Muscle of leg (tissue), 11 donors: ENCODE results near the gene SHB. TPM values are rescaled to one million over a fixed set of nuclear protein-coding genes. Genes with fewer than 3 reads are reported as not detected.

Experiments used
- DNase-seq: peaks from one replicate; pipeline ENCODE4 v3.0.0; 2013
- H3K27ac ChIP-seq: one replicate; pipeline ENCODE4 v1.5.1; 2013; ENCODE audit warnings: mild to moderate bottlenecking, low read length, control low read depth
- H3K27me3 ChIP-seq: one replicate; pipeline ENCODE4 v1.6.1; 2013; ENCODE audit warnings: low read length; ENCODE audit not compliant: control insufficient read depth, insufficient read depth
- H3K36me3 ChIP-seq: one replicate; pipeline ENCODE4 v1.6.1; 2013; ENCODE audit warnings: low read length; ENCODE audit not compliant: control insufficient read depth, insufficient read depth
- H3K4me1 ChIP-seq: one replicate; pipeline ENCODE4 v1.6.1; 2013; ENCODE audit warnings: low read length; ENCODE audit not compliant: control insufficient read depth, insufficient read depth
- H3K4me3 ChIP-seq: one replicate; pipeline ENCODE4 v1.5.1; 2013; ENCODE audit warnings: low read length, control low read depth
- H3K9me3 ChIP-seq: replicated peaks from 2 replicates; pipeline ENCODE4 v1.6.1; 2013; ENCODE audit warnings: low read depth, low read length; ENCODE audit not compliant: control insufficient read depth
- WGBS: methylation state at CpG from one replicate; pipeline ENCODE4 v1.1.5; 2013; ENCODE audit warnings: missing lambda C conversion rate; ENCODE audit not compliant: insufficient coverage; 5-methylcytosine and 5-hydroxymethylcytosine counted together
- polyA plus RNA-seq, 8 donors: library from polyadenylated mRNA; unstranded; fragments of 120-200 nt; gene quantifications; one replicate each; pipeline versions ENCODE4 v1.2.1 to v1.2.3, GENCODE V29; 2013; ENCODE audit warnings: inconsistent platforms in 1 of 8, low replicate concordance in 1 of 8; ENCODE audit not compliant: insufficient read length in 8 of 8, insufficient read depth in 1 of 8
- total RNA-seq: library from RNA; stranded (reverse); fragments of 120-200 nt; gene quantifications from one replicate; pipeline ENCODE4 v1.2.4, GENCODE V29; 2013

SHB gene
- total and polyA plus RNA-seq, 9 donors: 5.0 to 9.1 (median 6.2) TPM

DNA sequence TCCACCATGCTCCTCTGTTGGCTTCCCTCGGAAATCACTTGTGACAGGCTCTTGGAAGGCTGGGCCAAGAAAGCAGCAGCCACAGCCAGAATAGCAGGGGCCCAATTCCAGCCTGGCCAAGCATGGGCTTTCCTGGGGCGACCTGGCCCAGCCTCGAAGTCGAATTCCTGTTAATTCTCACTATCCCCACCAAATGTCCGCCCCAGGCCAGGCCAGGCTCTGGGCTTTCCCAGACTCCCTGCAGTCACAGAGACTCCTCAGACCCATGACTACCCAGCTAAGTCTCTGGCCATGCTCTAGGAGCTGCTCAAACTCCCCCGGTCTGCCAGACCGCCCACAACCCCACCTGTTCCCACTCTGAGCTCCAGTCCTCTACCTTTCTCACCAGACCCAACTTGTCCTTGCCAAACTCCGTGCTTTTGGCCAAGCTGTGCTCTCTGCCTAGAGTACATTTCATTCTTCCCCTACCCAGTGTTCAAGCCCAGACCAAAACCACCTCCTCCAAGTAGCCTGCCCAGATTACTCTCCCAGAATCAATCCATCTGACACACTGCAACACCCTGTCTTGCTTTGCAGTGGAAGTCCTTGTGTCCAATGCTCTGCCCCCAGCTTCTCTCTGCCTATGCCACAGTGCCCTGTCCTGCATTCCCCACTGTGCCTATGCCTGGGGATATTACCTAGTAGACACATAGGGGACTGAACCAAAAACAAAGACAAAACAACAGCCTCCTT is 26.2 kb downstream of the SHB start:
- H3K4me1 ChIP-seq: peaks cover 34% of the 10 kb centered on the region
- no peaks in the 10 kb centered on the region for H3K36me3 ChIP-seq
- H3K27ac ChIP-seq: no peak overlapping the region
- no peak for DNase-seq
- H3K9me3 ChIP-seq: no peaks in the 10 kb centered on the region
- no peak overlapping the region for H3K4me3 ChIP-seq
- H3K27me3 ChIP-seq: no peaks in the 10 kb centered on the region
- 59% methylated on average over 6 of the region's 8 CpGs for WGBS

DNA sequence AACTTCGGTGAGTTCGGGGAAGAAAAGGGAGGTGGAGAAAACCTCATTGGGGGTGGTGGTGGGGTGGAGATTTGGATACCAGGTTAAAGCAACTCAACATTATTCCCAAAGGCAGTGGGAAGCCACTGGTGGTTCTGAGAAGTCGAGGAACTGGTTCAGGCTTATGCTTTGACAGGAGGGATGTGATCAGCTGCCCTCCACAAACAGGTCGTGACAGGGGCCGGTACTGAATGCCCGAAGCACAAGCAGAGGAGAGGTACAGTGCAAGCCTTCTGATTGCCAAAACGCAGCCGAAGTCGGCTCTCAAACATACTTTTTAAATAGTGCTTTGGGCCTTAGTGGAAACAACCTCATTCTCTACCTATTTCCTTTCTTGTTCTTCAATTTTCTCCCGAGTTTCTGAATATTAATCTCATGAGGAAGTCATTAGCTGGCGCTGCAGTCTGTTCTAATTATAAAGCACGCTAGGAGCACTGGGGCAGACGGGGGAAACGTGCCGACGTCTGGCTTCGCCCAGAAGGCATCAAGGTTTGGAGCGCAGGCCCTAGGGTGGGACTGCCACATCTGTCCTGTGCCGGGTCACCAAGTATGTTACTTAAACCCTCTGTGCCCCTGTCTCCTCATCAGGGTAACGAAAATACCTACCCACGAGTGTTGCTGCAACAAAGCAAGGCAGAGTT is 27.3 kb downstream of the SHB start:
- Histone ChIP-seq H3K27me3 (no peaks in the 10 kb centered on the region), H3K4me1 (peaks cover 29% of the 10 kb centered on the region), H3K9me3 (no peaks in the 10 kb centered on the region), H3K27ac (no peak overlapping the region), H3K36me3 (no peaks in the 10 kb centered on the region), H3K4me3 (no peak overlapping the region)
- no peak for DNase-seq
- WGBS: 42% methylated on average over 17 of the region's 21 CpGs

DNA sequence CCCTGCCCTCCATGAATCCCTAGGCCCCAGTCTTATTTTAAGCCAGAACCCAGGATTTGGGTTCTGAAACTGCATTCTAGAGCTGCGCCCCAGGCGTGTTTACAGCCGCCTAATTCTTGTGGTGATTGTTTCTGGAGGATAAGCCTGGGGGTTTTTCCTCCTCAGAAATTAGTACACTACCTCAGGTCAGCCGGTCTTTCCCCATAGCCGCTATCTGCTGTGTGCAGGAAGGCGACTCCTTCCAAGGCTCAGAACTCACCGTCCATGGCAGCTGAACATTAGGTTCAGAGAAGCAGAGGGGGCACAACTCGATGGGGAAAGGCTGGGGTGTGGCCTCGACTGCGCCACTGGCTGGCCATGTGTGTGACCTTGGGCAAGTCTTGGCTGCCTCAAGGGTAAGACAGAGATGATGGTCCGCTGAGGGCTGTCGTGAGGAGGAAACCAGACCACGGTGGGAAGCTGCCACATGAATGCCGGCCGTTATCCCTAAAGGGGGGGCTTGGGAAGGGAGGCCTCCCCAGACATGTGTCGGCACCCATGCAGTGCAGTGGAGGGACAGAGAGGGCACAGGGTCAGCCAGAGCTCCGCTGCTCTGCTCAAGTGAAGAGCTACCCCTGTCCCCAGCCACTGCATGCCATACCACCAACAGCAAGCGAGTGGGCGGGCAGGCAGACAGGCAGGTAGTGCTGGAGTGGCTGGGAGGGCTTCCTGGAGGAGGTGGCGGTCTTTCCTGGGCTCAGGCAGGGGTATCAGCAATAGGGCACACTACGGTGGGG is 28.9 kb downstream of the SHB start:
- Histone ChIP-seq H3K36me3 (no peaks in the 10 kb centered on the region), H3K9me3 (no peaks in the 10 kb centered on the region), H3K27ac (no peak overlapping the region), H3K4me3 (no peak overlapping the region), H3K27me3 (no peaks in the 10 kb centered on the region), H3K4me1 (peaks cover 29% of the 10 kb centered on the region)
- DNase-seq: no peak
- WGBS: 72% methylated on average over 12 of the region's 21 CpGs

DNA sequence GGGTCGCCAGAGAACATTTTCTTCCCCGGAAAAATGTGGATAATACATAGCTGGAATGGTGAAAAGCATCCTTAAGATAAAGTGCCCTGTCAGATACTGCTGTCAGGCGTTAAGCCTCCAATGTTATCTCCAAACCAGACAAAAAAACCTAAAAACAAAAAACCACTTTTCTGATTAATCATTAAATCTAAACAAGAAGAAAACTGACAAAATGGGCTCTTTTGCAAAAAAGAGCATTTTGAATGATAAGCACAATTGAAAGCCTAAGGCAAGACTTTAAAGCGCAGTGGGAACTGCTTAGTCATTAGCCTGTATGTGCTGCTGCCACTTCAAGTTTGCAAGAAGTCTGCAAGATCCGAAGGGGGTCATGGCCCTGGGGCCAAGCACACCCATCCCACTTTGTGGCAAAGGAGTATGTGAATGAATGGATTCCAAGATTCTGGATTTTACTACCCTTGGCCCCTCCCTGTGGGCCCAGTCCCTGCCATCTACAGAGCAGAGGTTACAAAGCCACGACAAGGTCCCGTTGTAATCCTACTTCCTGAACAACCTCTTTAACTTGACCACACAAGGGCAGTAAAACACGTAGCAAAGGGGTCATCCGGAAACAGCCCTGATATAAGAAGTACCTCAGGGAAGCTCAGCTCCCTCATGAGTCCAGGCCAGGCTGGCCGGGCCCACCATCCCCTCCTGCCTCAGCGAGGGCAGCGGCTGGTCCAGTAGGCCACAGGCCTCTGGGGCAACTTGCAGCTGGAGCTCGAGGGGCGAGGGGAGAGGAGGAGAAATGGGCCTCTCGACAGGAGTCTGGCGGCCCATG is 29.7 kb downstream of the SHB start:
- no peaks in the 10 kb centered on the region for H3K9me3 ChIP-seq
- no peaks in the 10 kb centered on the region for H3K36me3 ChIP-seq
- no peak overlapping the region for H3K4me3 ChIP-seq
- WGBS: 69% methylated on average over 9 of the region's 16 CpGs
- no peak overlapping the region for H3K27ac ChIP-seq
- no peak for DNase-seq
- H3K4me1 ChIP-seq: peaks cover 29% of the 10 kb centered on the region
- H3K27me3 ChIP-seq: no peaks in the 10 kb centered on the region

DNA sequence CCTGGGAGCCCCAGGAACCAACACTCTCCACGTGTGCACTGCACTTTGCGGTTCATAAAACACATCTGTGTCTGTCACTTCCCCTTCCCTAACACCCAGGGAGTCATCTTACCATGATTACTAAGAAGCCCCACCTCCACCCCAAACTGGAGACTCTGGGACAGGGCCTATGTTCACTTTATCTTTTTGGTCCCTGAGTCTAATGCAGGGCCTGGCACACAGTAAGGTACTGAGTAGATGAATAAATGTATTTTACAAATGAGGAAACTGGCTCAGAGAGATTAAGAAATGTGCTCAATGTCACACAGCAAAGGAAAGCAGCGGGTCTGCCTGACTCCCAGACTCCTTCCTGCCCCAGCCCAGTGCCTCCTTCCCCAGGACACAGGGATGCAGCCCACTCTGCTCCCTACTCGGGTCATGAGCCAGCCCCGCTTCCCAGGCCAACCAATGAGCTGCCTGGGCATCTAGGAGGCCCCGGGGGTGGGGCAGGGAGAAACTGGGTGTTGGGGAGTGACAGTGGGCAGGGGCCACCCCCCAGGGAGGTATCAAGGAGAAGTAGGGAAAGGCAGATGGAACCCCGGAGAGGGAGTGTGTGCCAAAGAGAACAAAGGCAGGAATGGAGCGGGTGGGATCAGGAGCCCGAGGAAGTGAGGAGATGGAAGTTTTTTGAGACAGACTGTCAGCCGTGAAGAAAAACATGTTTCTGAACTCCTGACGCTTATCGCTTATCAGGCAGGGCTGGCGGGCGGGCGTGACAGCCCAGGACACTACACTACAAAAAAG is 30.5 kb downstream of the SHB start:
- H3K4me1 ChIP-seq: peaks cover 26% of the 10 kb centered on the region
- no peaks in the 10 kb centered on the region for H3K36me3 ChIP-seq
- H3K4me3 ChIP-seq: no peak overlapping the region
- H3K27me3 ChIP-seq: no peaks in the 10 kb centered on the region
- H3K9me3 ChIP-seq: no peaks in the 10 kb centered on the region
- WGBS: 59% methylated on average over 8 of the region's 15 CpGs
- H3K27ac ChIP-seq: peak overlapping the region; percentile 3
- no peak for DNase-seq

DNA sequence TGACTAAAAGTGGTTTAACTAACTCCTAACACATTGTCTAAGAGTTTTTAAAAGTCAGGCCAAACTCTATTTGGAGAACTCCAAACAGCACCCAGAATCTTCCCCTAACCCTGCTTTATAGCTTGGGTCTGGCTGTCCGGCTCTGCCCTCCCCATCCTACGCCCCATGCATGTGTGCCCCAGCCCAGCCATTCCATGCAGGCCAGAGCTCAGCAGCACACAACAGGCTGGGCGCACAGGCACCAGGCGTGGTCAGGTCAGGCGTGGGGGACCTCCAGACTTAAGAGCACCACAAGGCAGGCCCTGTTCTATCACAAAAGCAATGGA is 31.1 kb downstream of the SHB start:
- no peak overlapping the region for H3K27ac ChIP-seq
- H3K36me3 ChIP-seq: no peaks in the 10 kb centered on the region
- no peaks in the 10 kb centered on the region for H3K27me3 ChIP-seq
- no peak overlapping the region for H3K4me3 ChIP-seq
- peaks cover 24% of the 10 kb centered on the region for H3K4me1 ChIP-seq
- 84% methylated on average over 5 of the region's 5 CpGs for WGBS
- no peaks in the 10 kb centered on the region for H3K9me3 ChIP-seq
- DNase-seq: no peak

DNA sequence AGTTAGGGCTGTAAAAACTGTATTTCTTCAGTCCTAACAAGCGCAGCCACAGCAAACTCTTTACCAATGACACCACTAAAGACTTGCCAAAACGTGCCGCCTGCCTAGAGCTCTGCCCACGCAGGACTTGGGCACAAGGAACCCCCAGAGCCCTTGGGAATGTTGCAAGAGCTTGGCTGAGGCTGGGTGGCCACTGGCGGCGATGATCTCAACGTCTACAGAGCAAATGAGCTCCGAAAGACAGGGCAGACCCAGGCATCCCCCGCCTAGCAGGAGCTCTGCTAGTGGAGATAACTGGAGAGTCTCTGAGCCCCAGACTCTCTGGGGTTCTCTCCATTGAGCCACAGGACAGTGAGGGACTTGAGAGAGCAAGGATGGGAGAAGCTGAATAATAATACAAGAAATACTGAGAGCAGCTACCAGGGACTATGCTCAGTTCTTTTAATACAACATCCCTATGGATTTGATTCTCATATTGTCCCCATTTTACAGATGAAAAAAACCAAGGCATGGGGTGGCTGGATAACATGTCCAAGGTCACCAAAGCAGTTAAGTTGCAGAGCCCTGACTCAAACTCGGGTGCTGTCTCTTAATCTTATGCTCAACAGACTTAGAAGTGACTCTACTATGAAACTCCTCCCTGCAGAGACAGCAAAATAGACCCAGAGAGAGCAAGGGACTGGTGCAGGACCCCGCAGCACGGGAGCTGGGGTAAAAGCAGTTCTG is 32.5 kb downstream of the SHB start:
- WGBS: 82% methylated on average over 10 of the region's 12 CpGs
- no peak overlapping the region for H3K4me3 ChIP-seq
- no peak overlapping the region for H3K27ac ChIP-seq
- no peaks in the 10 kb centered on the region for H3K9me3 ChIP-seq
- peaks cover 24% of the 10 kb centered on the region for H3K4me1 ChIP-seq
- DNase-seq: no peak
- no peaks in the 10 kb centered on the region for H3K36me3 ChIP-seq
- H3K27me3 ChIP-seq: no peaks in the 10 kb centered on the region

DNA sequence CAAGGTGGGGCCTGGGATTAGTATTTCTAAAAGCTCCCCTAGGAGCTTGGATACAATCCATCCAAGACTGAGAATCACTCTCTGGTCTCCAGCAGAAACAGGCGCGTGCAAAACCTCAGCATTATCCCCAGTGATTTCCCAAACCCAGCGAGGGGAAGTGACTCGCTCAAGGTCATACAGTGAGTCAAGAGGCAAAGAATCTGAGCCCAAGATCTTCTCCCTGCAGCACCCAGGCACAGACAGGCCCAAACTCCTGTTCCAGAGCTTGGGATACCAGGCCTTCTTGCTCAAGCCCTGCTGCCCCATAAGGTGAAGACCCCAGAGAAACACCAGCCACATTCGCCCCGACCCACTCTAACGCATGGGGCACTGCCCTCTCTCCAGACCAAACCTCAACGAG is 33.2 kb downstream of the SHB start:
- H3K27ac ChIP-seq: no peak overlapping the region
- H3K4me3 ChIP-seq: no peak overlapping the region
- DNase-seq: no peak
- H3K27me3 ChIP-seq: no peaks in the 10 kb centered on the region
- WGBS: 60% methylated on average over 2 of the region's 8 CpGs
- H3K36me3 ChIP-seq: no peaks in the 10 kb centered on the region
- no peaks in the 10 kb centered on the region for H3K9me3 ChIP-seq
- peaks cover 24% of the 10 kb centered on the region for H3K4me1 ChIP-seq

DNA sequence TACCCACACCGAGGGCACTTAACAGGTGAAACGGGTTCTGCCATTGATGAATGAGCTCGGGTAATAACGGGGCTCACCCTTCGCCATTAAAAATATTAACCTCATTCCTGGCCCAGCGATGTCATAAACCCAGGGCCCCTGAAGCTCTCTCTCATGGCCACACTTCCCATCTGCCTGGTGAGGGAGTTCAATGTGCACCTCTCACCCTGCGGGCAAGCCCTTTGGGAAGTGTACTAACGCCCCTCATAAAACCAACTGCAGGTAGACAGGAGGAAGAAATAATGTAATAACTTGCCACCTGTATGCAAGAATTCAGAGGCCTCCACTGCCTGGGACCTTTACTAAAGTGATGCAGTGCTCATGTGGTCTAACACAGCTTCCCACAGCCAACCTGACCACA is 35.1 kb downstream of the SHB start:
- no peaks in the 10 kb centered on the region for H3K36me3 ChIP-seq
- 90% methylated on average over 2 of the region's 8 CpGs for WGBS
- no peaks in the 10 kb centered on the region for H3K9me3 ChIP-seq
- no peaks in the 10 kb centered on the region for H3K27me3 ChIP-seq
- no peak for DNase-seq
- no peak overlapping the region for H3K27ac ChIP-seq
- H3K4me3 ChIP-seq: no peak overlapping the region
- H3K4me1 ChIP-seq: peaks cover 20% of the 10 kb centered on the region
